WTC11 (cell line): ENCODE results near the gene MKI67.

ENCODE experiments used
- ATF6 ChIP-seq: sonication (generic); formaldehyde crosslinking; IDR thresholded peaks from 2 replicates; pipeline ENCODE4 v1.8.1; 2023; ENCODE audit warnings: mild to moderate bottlenecking, missing genetic modification reagents
- CREM ChIP-seq: sonication (generic); formaldehyde crosslinking; IDR thresholded peaks from 2 replicates; pipeline ENCODE4 v1.8.1; 2022; ENCODE audit warnings: mild to moderate bottlenecking, missing genetic modification reagents, moderate library complexity
- CTCF ChIP-seq: fragments of 200-600 bp; IDR thresholded peaks from 2 replicates; pipeline ENCODE4 v1.8.0; 2022; ENCODE audit warnings: antibody characterized with exemption
- ELF4 ChIP-seq: sonication (generic); formaldehyde crosslinking; IDR thresholded peaks from 2 replicates; pipeline ENCODE4 v1.8.1; 2022; ENCODE audit warnings: low read depth, mild to moderate bottlenecking, moderate library complexity, missing genetic modification reagents
- FOXP1 ChIP-seq: sonication (generic); formaldehyde crosslinking; IDR thresholded peaks from 2 replicates; pipeline ENCODE4 v1.8.0; 2022; ENCODE audit warnings: missing genetic modification reagents, mild to moderate bottlenecking, moderate library complexity, borderline replicate concordance
- MAX ChIP-seq: sonication (generic); formaldehyde crosslinking; IDR thresholded peaks from 2 replicates; pipeline ENCODE4 v1.8.0; 2022; ENCODE audit warnings: mild to moderate bottlenecking, missing genetic modification reagents
- NR1H2 ChIP-seq: sonication (generic); formaldehyde crosslinking; IDR thresholded peaks from 2 replicates; pipeline ENCODE4 v1.9.0; 2021; ENCODE audit warnings: mild to moderate bottlenecking, moderate library complexity, missing genetic modification reagents
- PRRX2 ChIP-seq: fragments of 250-450 bp; sonication (Bioruptor Pico); IDR thresholded peaks from 2 replicates; pipeline ENCODE4 v1.8.0; 2021; ENCODE audit warnings: mild to moderate bottlenecking
- SMAD3 ChIP-seq: sonication (generic); formaldehyde crosslinking; IDR thresholded peaks from 2 replicates; pipeline ENCODE4 v1.8.0; 2022; ENCODE audit warnings: missing genetic modification reagents, mild to moderate bottlenecking, borderline replicate concordance
- SP1 ChIP-seq: sonication (generic); formaldehyde crosslinking; conservative IDR thresholded peaks from 2 replicates; pipeline ENCODE4 v1.8.1; 2022; ENCODE audit warnings: missing genetic modification reagents
- TP53 ChIP-seq: sonication (generic); formaldehyde crosslinking; IDR thresholded peaks from 2 replicates; pipeline ENCODE4 v1.8.1; 2023; ENCODE audit warnings: mild to moderate bottlenecking, missing genetic modification reagents
- ZNF138 ChIP-seq: sonication (generic); formaldehyde crosslinking; conservative IDR thresholded peaks from 2 replicates; pipeline ENCODE4 v1.8.1; 2022; ENCODE audit warnings: mild to moderate bottlenecking, moderate library complexity, missing genetic modification reagents

GRCh38 chr10:128165536-128165935 is 39.3 kb upstream of the MKI67 start:
- TF ChIP-seq CTCF (no peak), ZNF138 (CRISPR knock-in tag) (no peak), ATF6 (CRISPR knock-in tag) (no peak), ELF4 (CRISPR knock-in tag) (no peak), PRRX2 (CRISPR knock-in tag) (no peak), SP1 (no peak), SMAD3 (no peak), MAX (CRISPR knock-in tag) (no peak), CREM (CRISPR knock-in tag) (no peak), NR1H2 (CRISPR knock-in tag) (no peak), TP53 (CRISPR knock-in tag) (no peak), FOXP1 (CRISPR knock-in tag) (no peak)
